SK-N-SH (cell line): ENCODE measurements around the gene NKX2-3. TPM values are rescaled to one million over a fixed set of nuclear protein-coding genes. Genes with fewer than 3 reads are reported as not detected.

Source experiments
- CTCF ChIA-PET: fragments of 300-600, 350-600 bp; formaldehyde crosslinking; extraction: SDS; loops from one replicate; lab custom pipeline; 2021; lab: Yijun Ruan, JAX
- POLR2A ChIA-PET: fragments of 350-600 bp; sonication (Branson Sonifier 250); formaldehyde crosslinking; extraction: SDS; loops from one replicate; lab custom pipeline; 2020; ENCODE audit warnings: antibody characterized with exemption, inconsistent platforms; lab: Yijun Ruan, JAX
- DNase-seq: peaks from one replicate; pipeline ENCODE4 v3.0.0; 2012
- H2AFZ ChIP-seq: fragments of 200-600 bp; sonication (generic); 2 replicates; pipeline ENCODE4 v1.8.1; 2016; ENCODE audit warnings: antibody characterized with exemption, mild to moderate bottlenecking, low read depth
- H3F3A ChIP-seq: fragments of 200-600 bp; sonication (generic); replicated peaks from 2 replicates; pipeline ENCODE3; 2016; ENCODE audit warnings: antibody characterized with exemption, mild to moderate bottlenecking; ENCODE audit not compliant: insufficient read depth
- H3K27ac ChIP-seq, 2 experiments: fragments of 200-500 bp in 1 of 2; fragments of 200-600 bp in 1 of 2; sonication (Bioruptor generic) in 1 of 2; sonication (generic), shearing (Covaris generic) in 1 of 2; 2 replicates each; pipeline versions ENCODE4 v1.5.1 to v1.6.1; 2014 to 2016; ENCODE audit warnings: low read depth in 2 of 2, inconsistent platforms in 1 of 2, low read length in 1 of 2, mild to moderate bottlenecking in 1 of 2, mixed read lengths in 1 of 2
- H3K27me3 ChIP-seq: fragments of 200-600 bp; sonication (generic), shearing (Covaris generic); 2 replicates; pipeline ENCODE4 v1.6.1; 2016; ENCODE audit warnings: mixed run types; ENCODE audit not compliant: insufficient read depth
- H3K36me3 ChIP-seq, 2 experiments: fragments of 200-500 bp in 1 of 2; fragments of 200-600 bp in 1 of 2; sonication (Bioruptor generic) in 1 of 2; sonication (generic) in 1 of 2; replicated peaks in 1 of 2; 2 replicates each; pipeline versions ENCODE3 to v1.5.1; 2014 to 2016; ENCODE audit warnings: low read length in 1 of 2, mild to moderate bottlenecking in 1 of 2; ENCODE audit not compliant: insufficient read depth in 2 of 2, control insufficient read depth in 1 of 2
- H3K4me1 ChIP-seq, 2 experiments: fragments of 200-500 bp in 1 of 2; fragments of 200-600 bp in 1 of 2; sonication (Bioruptor generic) in 1 of 2; sonication (generic), shearing (Covaris generic) in 1 of 2; 2 replicates each; pipeline versions ENCODE4 v1.5.1 to v1.6.1; 2014 to 2016; ENCODE audit warnings: low read depth in 1 of 2, low read length in 1 of 2, mixed run types in 1 of 2; ENCODE audit not compliant: insufficient read depth in 2 of 2, control insufficient read depth in 1 of 2
- H3K4me2 ChIP-seq: fragments of 200-600 bp; sonication (generic), shearing (Covaris generic); 2 replicates; pipeline ENCODE4 v1.6.1; 2017; ENCODE audit warnings: mixed run types
- H3K4me3 ChIP-seq, 2 experiments: fragments of 200-500 bp in 1 of 2; fragments of 200-600 bp in 1 of 2; sonication (Bioruptor generic) in 1 of 2; sonication (generic), shearing (Covaris generic) in 1 of 2; 2 replicates each; pipeline versions ENCODE4 v1.5.1 to v1.8.1; 2014 to 2016; ENCODE audit warnings: low read depth in 2 of 2, inconsistent platforms in 1 of 2, low read length in 1 of 2, mild to moderate bottlenecking in 1 of 2, mixed read lengths in 1 of 2, moderate library complexity in 1 of 2
- H3K79me2 ChIP-seq: fragments of 200-600 bp; sonication (generic); 2 replicates; pipeline ENCODE4 v1.8.1; 2017; ENCODE audit warnings: mild to moderate bottlenecking; ENCODE audit not compliant: insufficient read depth
- H3K9ac ChIP-seq: fragments of 200-600 bp; sonication (generic); 2 replicates; pipeline ENCODE4 v1.6.1; 2017; ENCODE audit warnings: mixed run types
- H3K9me2 ChIP-seq: fragments of 200-600 bp; sonication (generic); 2 replicates; pipeline ENCODE4 v1.6.1; 2017; ENCODE audit warnings: mixed run types
- H3K9me3 ChIP-seq: fragments of 200-600 bp; sonication (generic); 2 replicates; pipeline ENCODE4 v1.6.1; 2017; ENCODE audit warnings: mixed run types, mild to moderate bottlenecking, moderate library complexity
- H4K20me1 ChIP-seq: fragments of 200-600 bp; sonication (generic); 2 replicates; pipeline ENCODE4 v1.6.1; 2017; ENCODE audit warnings: mild to moderate bottlenecking, mixed run types; ENCODE audit not compliant: insufficient read depth
- CTCF ChIP-seq: fragments of 200-600 bp; sonication (generic); IDR thresholded peaks from 2 replicates; pipeline ENCODE4 v1.6.1; 2017; ENCODE audit warnings: antibody characterized with exemption, mild to moderate bottlenecking, moderate library complexity
- EP300 ChIP-seq, 2 experiments: IDR thresholded peaks; 2 replicates each; pipeline versions ENCODE4 v1.4.0 to v1.6.1; 2012; ENCODE audit warnings: borderline replicate concordance in 1 of 2, low read depth in 1 of 2, low read length in 1 of 2
- FOSL2 ChIP-seq: IDR thresholded peaks from 2 replicates; pipeline ENCODE4 v1.4.0; 2012; ENCODE audit warnings: low read depth, mild to moderate bottlenecking, moderate library complexity, borderline replicate concordance
- FOXM1 ChIP-seq: IDR thresholded peaks from 2 replicates; pipeline ENCODE4 v1.4.0; 2012; ENCODE audit warnings: low read depth, mild to moderate bottlenecking
- JUND ChIP-seq: IDR thresholded peaks from 2 replicates; pipeline ENCODE4 v1.4.0; 2012
- MAX ChIP-seq: IDR thresholded peaks from 2 replicates; pipeline ENCODE4 v1.4.0; 2012; ENCODE audit warnings: low read depth
- NFIC ChIP-seq: IDR thresholded peaks from 2 replicates; pipeline ENCODE4 v1.4.0; 2012; ENCODE audit warnings: borderline replicate concordance
- NRF1 ChIP-seq: IDR thresholded peaks from 2 replicates; pipeline ENCODE4 v1.6.1; 2012; ENCODE audit warnings: low read depth, mild to moderate bottlenecking, low read length
- RAD21 ChIP-seq: IDR thresholded peaks from 2 replicates; pipeline ENCODE4 v1.6.1; 2012; ENCODE audit warnings: mild to moderate bottlenecking, low read length
- SMC3 ChIP-seq: IDR thresholded peaks from 2 replicates; pipeline ENCODE4 v1.6.1; 2012; ENCODE audit warnings: low read depth, low read length, improper control_type of control experiment
- TAF1 ChIP-seq: IDR thresholded peaks from 2 replicates; pipeline ENCODE4 v1.6.1; 2012; ENCODE audit warnings: low read depth, mild to moderate bottlenecking, low read length, moderate library complexity, borderline replicate concordance
- TCF12 ChIP-seq: IDR thresholded peaks from 2 replicates; pipeline ENCODE4 v1.4.0; 2012
- WGBS: methylation state at CpG from one replicate; pipeline ENCODE4 v1.1.6; 2017; ENCODE audit warnings: low lambda C conversion rate; 5-methylcytosine and 5-hydroxymethylcytosine counted together
- polyA plus RNA-seq, 3 experiments: library from polyadenylated mRNA; depleted of rRNA; stranded (reverse); fragments of >200 nt; gene quantifications; 2 replicates each; pipeline ENCODE4 v1.2.3, GENCODE V29; 2012
- TF ChIP-seq, protein P1 (sequence below): IDR thresholded peaks from 2 replicates; pipeline ENCODE4 v1.4.0; 2012; ENCODE audit warnings: low read depth, borderline replicate concordance

Gene NKX2-3
- polyA plus RNA-seq, 1 of the 3 experiments (the other 2 are of a cell fraction) = not detected

GRCh38 chr10:99560277-99561126 lies 27.8 kb downstream of the NKX2-3 start:
- WGBS = 19% methylated on average over 13 of the region's 13 CpGs
- CTCF ChIA-PET = interaction anchor here (0.6 to 5.2 kb wide), 26 partner anchors 8 to 399 kb away, joined by 3 to 49 read pairs (median 4); no protein-coding TSS in a partner anchor
- no peaks in the 10 kb centered on the region for H3K9me3 ChIP-seq

More at GRCh38 chr10:99560277-99561126, 27.8 kb downstream of the NKX2-3 start:
- POLR2A ChIA-PET = no interaction called here
- Histone ChIP-seq H3K79me2 (no peaks in the 10 kb centered on the region), H3K36me3 (no peaks in the 10 kb centered on the region), H3K4me3 (peak overlapping the region in 1 of 2 experiments; percentile 45; a peak in 2 of 4 replicates), H4K20me1 (no peaks in the 10 kb centered on the region), H3K27ac (no peak overlapping the region), H2AFZ (no peak overlapping the region), H3K9ac (no peak overlapping the region)
- peak; percentile 56 for DNase-seq
- TF ChIP-seq EP300 (IDR thresholded peaks at IDR 0.05; ENCODE audit: borderline replicate concordance in 1 of 2, low read depth in 1 of 2, low read length in 1 of 2) = no peak
- TF ChIP-seq SMC3 = peak; percentile 47
- no peak for TF ChIP-seq MAX
- TF ChIP-seq, protein P1, sequence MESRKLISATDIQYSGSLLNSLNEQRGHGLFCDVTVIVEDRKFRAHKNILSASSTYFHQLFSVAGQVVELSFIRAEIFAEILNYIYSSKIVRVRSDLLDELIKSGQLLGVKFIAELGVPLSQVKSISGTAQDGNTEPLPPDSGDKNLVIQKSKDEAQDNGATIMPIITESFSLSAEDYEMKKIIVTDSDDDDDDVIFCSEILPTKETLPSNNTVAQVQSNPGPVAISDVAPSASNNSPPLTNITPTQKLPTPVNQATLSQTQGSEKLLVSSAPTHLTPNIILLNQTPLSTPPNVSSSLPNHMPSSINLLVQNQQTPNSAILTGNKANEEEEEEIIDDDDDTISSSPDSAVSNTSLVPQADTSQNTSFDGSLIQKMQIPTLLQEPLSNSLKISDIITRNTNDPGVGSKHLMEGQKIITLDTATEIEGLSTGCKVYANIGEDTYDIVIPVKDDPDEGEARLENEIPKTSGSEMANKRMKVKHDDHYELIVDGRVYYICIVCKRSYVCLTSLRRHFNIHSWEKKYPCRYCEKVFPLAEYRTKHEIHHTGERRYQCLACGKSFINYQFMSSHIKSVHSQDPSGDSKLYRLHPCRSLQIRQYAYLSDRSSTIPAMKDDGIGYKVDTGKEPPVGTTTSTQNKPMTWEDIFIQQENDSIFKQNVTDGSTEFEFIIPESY = no peak
- peak; percentile 78 for TF ChIP-seq CTCF
- no peak for TF ChIP-seq FOSL2
- no peak for TF ChIP-seq JUND
- no peak for TF ChIP-seq NFIC
- TF ChIP-seq RAD21 = peak; percentile 69
- TF ChIP-seq NRF1 = no peak
- no peak for TF ChIP-seq TAF1
- TF ChIP-seq TCF12 = no peak
- no peak for TF ChIP-seq FOXM1
- TF ChIP-seq, all 33 proteins: peak for 3
- Histone ChIP-seq H3K4me1 (no peaks in the 10 kb centered on the region), H3K27me3 (peaks cover 53% of the 10 kb centered on the region), H3K4me2 (peak overlapping the region; percentile 17; the same call in 1 of the 2 replicates), H3K9me2 (no peaks in the 10 kb centered on the region), H3F3A (no peaks in the 10 kb centered on the region)
